Lung (tissue), 12 donors: ENCODE measurements around the gene RTTN. TPM values are rescaled to one million over a fixed set of nuclear protein-coding genes. Genes with fewer than 3 reads are reported as not detected.

Source experiments
- ATAC-seq: fragments of 200-7000 bp; cut with Tn5 transposase; one replicate; pipeline ENCODE4 v1.9.1; 2020; ENCODE audit warnings: moderate number of reproducible peaks; ENCODE audit not compliant: insufficient read depth, low FRiP score
- DNase-seq, 3 donors: peaks; one replicate each; pipeline ENCODE4 v3.0.0-alpha.2; 2013 to 2017
- H3K27ac ChIP-seq, 2 donors: one replicate each; pipeline ENCODE4 v1.5.1; 2013; ENCODE audit warnings: mild to moderate bottlenecking in 2 of 2, moderate library complexity in 2 of 2, control low read depth in 1 of 2, inconsistent platforms in 1 of 2, low read depth in 1 of 2, low read length in 1 of 2
- H3K27me3 ChIP-seq, 3 donors: one replicate each; pipeline ENCODE4 v1.5.1; 2013; ENCODE audit warnings: low read length in 2 of 3; ENCODE audit not compliant: control insufficient read depth in 3 of 3, insufficient read depth in 3 of 3
- H3K36me3 ChIP-seq, 4 donors: one replicate each; pipeline ENCODE4 v1.5.1; 2013; ENCODE audit warnings: low read length in 4 of 4, mild to moderate bottlenecking in 1 of 4, moderate library complexity in 1 of 4; ENCODE audit not compliant: control insufficient read depth in 4 of 4, insufficient read depth in 4 of 4
- H3K4me1 ChIP-seq, 5 donors: one replicate each; pipeline ENCODE4 v1.5.1; 2013; ENCODE audit warnings: low read length in 5 of 5, mild to moderate bottlenecking in 2 of 5, moderate library complexity in 1 of 5; ENCODE audit not compliant: control insufficient read depth in 5 of 5, insufficient read depth in 5 of 5
- H3K4me3 ChIP-seq: one replicate; pipeline ENCODE4 v1.5.1; 2013; ENCODE audit warnings: mild to moderate bottlenecking, control low read depth, moderate library complexity
- H3K9ac ChIP-seq, 2 donors: one replicate each; pipeline ENCODE4 v1.5.1; 2013; ENCODE audit warnings: low read length in 2 of 2, control low read depth in 1 of 2; ENCODE audit not compliant: insufficient read depth in 1 of 2
- H3K9me3 ChIP-seq, 4 donors: one replicate each; pipeline ENCODE4 v1.5.1; 2013; ENCODE audit warnings: low read length in 3 of 4, mild to moderate bottlenecking in 1 of 4, moderate library complexity in 1 of 4; ENCODE audit not compliant: control insufficient read depth in 4 of 4, insufficient read depth in 3 of 4
- WGBS, 2 donors: extraction: QIAGEN DNeasy Blood & Tissue Kit; methylation state at CpG; one replicate each; pipeline ENCODE4 v1.1.7; 2013; 5-methylcytosine and 5-hydroxymethylcytosine counted together
- polyA plus RNA-seq, 2 donors: library from polyadenylated mRNA; stranded (reverse); fragments of 200-250 nt; gene quantifications; one replicate each; pipeline ENCODE4 v1.2.1, GENCODE V29; 2013
- total RNA-seq, 2 donors: library from RNA; depleted of rRNA in 1 of 2; stranded (reverse); fragments of >200 nt in 1 of 2; gene quantifications; one replicate each; pipeline ENCODE4 v1.2.1, GENCODE V29; 2014 to 2021
- TF ChIP-seq, protein P1 (sequence below): IDR thresholded peaks from 2 replicates; pipeline ENCODE4 v1.5.1; 2012; ENCODE audit warnings: mild to moderate bottlenecking; ENCODE audit errors: control extremely low read depth, extremely low read depth
- donor health status: control.
- donor health status: control.
- donor health status: Bipolar disorder and iron deficiency.
- donor health status: healthy.
- donor health status: DM: yes; HTN: yes; CAD: no.

RTTN gene
- total and polyA plus RNA-seq, 4 donors, result 2.1 to 50.8 (median 9.2) TPM

- H3K27ac ChIP-seq, result no peak overlapping the region
- TF ChIP-seq, protein P1, sequence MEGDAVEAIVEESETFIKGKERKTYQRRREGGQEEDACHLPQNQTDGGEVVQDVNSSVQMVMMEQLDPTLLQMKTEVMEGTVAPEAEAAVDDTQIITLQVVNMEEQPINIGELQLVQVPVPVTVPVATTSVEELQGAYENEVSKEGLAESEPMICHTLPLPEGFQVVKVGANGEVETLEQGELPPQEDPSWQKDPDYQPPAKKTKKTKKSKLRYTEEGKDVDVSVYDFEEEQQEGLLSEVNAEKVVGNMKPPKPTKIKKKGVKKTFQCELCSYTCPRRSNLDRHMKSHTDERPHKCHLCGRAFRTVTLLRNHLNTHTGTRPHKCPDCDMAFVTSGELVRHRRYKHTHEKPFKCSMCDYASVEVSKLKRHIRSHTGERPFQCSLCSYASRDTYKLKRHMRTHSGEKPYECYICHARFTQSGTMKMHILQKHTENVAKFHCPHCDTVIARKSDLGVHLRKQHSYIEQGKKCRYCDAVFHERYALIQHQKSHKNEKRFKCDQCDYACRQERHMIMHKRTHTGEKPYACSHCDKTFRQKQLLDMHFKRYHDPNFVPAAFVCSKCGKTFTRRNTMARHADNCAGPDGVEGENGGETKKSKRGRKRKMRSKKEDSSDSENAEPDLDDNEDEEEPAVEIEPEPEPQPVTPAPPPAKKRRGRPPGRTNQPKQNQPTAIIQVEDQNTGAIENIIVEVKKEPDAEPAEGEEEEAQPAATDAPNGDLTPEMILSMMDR, result no peak
- no peak for DNase-seq
- H3K27me3 ChIP-seq, result peaks cover 0 to 4% (median 3%) of the 10 kb centered on the region in 3 donors
- H3K9ac ChIP-seq, result no peak overlapping the region
- 28 to 38% methylated on average over 12 of the region's 12 CpGs for WGBS, 2 donors
- ATAC-seq, result no peak
- H3K9me3 ChIP-seq, result no peaks in the 10 kb centered on the region
- no peaks in the 10 kb centered on the region for H3K36me3 ChIP-seq
- H3K4me3 ChIP-seq, result no peak overlapping the region
- peaks cover 0 to 2% (median 0%) of the 10 kb centered on the region in 5 donors for H3K4me1 ChIP-seq
Observed at GRCh38 chr18:70221156-70221914, 15.8 kb upstream of the RTTN start.

- no peak for DNase-seq
- no peak for ATAC-seq
- no peaks in the 10 kb centered on the region for H3K36me3 ChIP-seq
- no peaks in the 10 kb centered on the region for H3K9me3 ChIP-seq
- H3K9ac ChIP-seq, result no peak overlapping the region
- no peak overlapping the region for H3K27ac ChIP-seq
- 83 to 93% methylated on average over 5 of the region's 5 CpGs for WGBS, 2 donors
- peaks cover 0 to 2% (median 0%) of the 10 kb centered on the region in 5 donors for H3K4me1 ChIP-seq
- TF ChIP-seq, protein P1, result no peak
- no peak overlapping the region for H3K4me3 ChIP-seq
- H3K27me3 ChIP-seq, result peaks cover 0 to 4% (median 3%) of the 10 kb centered on the region in 3 donors
Observed at GRCh38 chr18:70220628-70221027, 15.1 kb upstream of the RTTN start.

- Histone ChIP-seq H3K9ac (no peak overlapping the region), H3K9me3 (no peaks in the 10 kb centered on the region), H3K27me3 (peaks cover 0 to 4% (median 3%) of the 10 kb centered on the region in 3 donors), H3K27ac (no peak overlapping the region), H3K4me1 (peaks cover 0 to 2% (median 0%) of the 10 kb centered on the region in 5 donors), H3K36me3 (no peaks in the 10 kb centered on the region), H3K4me3 (no peak overlapping the region)
- WGBS, 2 donors, result 95% methylated on average over 4 of the region's 4 CpGs
- no peak for DNase-seq
- TF ChIP-seq, protein P1, result no peak
- ATAC-seq, result no peak
Observed at GRCh38 chr18:70219688-70220087, 14.2 kb upstream of the RTTN start.
